ENCODE measurements around the gene ADGRL3. TPM values are rescaled to one million over a fixed set of nuclear protein-coding genes. Genes with fewer than 3 reads are reported as not detected.

Gene ADGRL3
- total RNA-seq, 1 donor from 2014 or later = not detected

- Mint-ChIP-seq H3K4me1 (peaks cover 6% of the 10 kb centered on the region), H3K9me3 (peaks cover 5% of the 10 kb centered on the region), H3K27ac (no peak overlapping the region), H3K4me3 (no peak overlapping the region), H3K27me3 (no peaks in the 10 kb centered on the region), H3K36me3 (ENCODE audit: low read depth) (no peaks in the 10 kb centered on the region)
- POLR2A ChIA-PET = no interaction called here
- CTCF ChIA-PET = no interaction called here
- DNase-seq = no peak
- TF ChIP-seq CTCF (IDR thresholded peaks at IDR 0.05) = no peak
- no peak for ATAC-seq (ENCODE audit: low read depth)
- intact Hi-C loops (cut with micrococcal nuclease) = no loop called here
Observed at GRCh38 chr4:61872983-61873382, 672.9 kb downstream of the ADGRL3 start.

- ChIA-PET POLR2A (no interaction called here), CTCF (no interaction called here)
- ATAC-seq (ENCODE audit: low read depth) (no peak), DNase-seq (no peak)
- Mint-ChIP-seq H3K36me3 (ENCODE audit: low read depth) (no peaks in the 10 kb centered on the region), H3K4me3 (no peak overlapping the region), H3K27me3 (no peaks in the 10 kb centered on the region), H3K27ac (no peak overlapping the region), H3K9me3 (peaks cover 9% of the 10 kb centered on the region), H3K4me1 (peaks cover 6% of the 10 kb centered on the region)
- intact Hi-C loops (cut with micrococcal nuclease) = no loop called here
- no peak for TF ChIP-seq CTCF (IDR thresholded peaks at IDR 0.05)
Observed at GRCh38 chr4:61877266-61877665, 677.1 kb downstream of the ADGRL3 start.

GRCh38 chr4:61877893-61878292, 677.8 kb downstream of the ADGRL3 start:
- DNase-seq (no peak), ATAC-seq (ENCODE audit: low read depth) (no peak)
- H3K4me3 Mint-ChIP-seq = no peak overlapping the region
- no peaks in the 10 kb centered on the region for H3K36me3 Mint-ChIP-seq (ENCODE audit: low read depth)
- H3K27me3 Mint-ChIP-seq = no peaks in the 10 kb centered on the region
- no peak for TF ChIP-seq CTCF (IDR thresholded peaks at IDR 0.05)
- H3K27ac Mint-ChIP-seq = no peak overlapping the region
- intact Hi-C loops (cut with micrococcal nuclease) = no loop called here
- ChIA-PET CTCF (no interaction called here), POLR2A (no interaction called here)
- H3K4me1 Mint-ChIP-seq = peaks cover 4% of the 10 kb centered on the region
- peaks cover 9% of the 10 kb centered on the region for H3K9me3 Mint-ChIP-seq

DNA sequence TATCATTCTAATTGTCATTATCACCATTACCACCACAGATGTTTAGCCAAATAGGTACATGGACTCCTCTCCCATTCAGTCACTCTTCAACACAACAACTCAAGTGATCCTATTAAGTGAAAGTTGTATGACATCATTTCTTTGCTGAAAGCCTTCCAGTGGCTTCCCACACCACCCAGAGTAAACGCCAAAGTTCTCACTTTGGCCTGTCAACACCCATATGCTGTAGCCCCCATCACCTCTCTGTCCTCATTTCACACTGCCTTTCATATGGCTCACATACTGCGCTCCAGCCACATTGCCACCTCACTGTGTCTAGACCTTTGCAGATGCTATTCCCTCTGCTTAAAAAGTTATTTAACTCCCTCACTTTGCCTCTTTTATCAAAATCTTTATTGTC, 682.3 kb downstream of the ADGRL3 start:
- DNase-seq (no peak), ATAC-seq (ENCODE audit: low read depth) (no peak)
- no peaks in the 10 kb centered on the region for H3K4me1 Mint-ChIP-seq
- peaks cover 4% of the 10 kb centered on the region for H3K9me3 Mint-ChIP-seq
- no peak overlapping the region for H3K4me3 Mint-ChIP-seq
- intact Hi-C loops (cut with micrococcal nuclease) = no loop called here
- H3K27ac Mint-ChIP-seq = no peak overlapping the region
- no peaks in the 10 kb centered on the region for H3K27me3 Mint-ChIP-seq
- no peaks in the 10 kb centered on the region for H3K36me3 Mint-ChIP-seq (ENCODE audit: low read depth)
- POLR2A ChIA-PET = no interaction called here
- CTCF ChIA-PET = no interaction called here
- TF ChIP-seq CTCF (IDR thresholded peaks at IDR 0.05) = no peak

DNA sequence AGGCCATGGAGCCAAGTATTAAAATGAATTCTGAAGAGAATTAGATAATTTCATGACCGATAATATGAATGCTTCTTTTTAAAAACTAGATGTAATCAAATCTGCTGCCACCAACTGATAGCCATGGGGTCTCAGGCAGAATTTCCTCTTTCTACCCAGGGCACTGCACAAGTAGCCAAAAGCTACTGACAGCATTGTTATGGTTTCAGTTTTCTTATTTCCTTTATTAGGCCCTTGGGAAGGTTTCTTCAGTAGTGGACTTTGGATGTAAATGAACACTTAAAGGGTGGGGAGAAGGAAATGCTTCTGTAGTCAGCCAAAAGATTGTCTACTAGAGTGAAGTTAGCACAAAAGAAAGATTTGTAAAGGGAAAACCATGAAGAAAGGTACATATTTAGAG, 686.0 kb downstream of the ADGRL3 start:
- Mint-ChIP-seq H3K27ac (no peak overlapping the region), H3K9me3 (no peaks in the 10 kb centered on the region), H3K4me3 (no peak overlapping the region), H3K4me1 (no peaks in the 10 kb centered on the region), H3K36me3 (ENCODE audit: low read depth) (no peaks in the 10 kb centered on the region), H3K27me3 (no peaks in the 10 kb centered on the region)
- TF ChIP-seq CTCF (IDR thresholded peaks at IDR 0.05) = no peak
- ChIA-PET POLR2A (no interaction called here), CTCF (no interaction called here)
- no peak for ATAC-seq (ENCODE audit: low read depth)
- no peak for DNase-seq
- intact Hi-C loops (cut with micrococcal nuclease) = no loop called here
